ENCODE data around the gene ARAP2.

Gene ARAP2

DNA sequence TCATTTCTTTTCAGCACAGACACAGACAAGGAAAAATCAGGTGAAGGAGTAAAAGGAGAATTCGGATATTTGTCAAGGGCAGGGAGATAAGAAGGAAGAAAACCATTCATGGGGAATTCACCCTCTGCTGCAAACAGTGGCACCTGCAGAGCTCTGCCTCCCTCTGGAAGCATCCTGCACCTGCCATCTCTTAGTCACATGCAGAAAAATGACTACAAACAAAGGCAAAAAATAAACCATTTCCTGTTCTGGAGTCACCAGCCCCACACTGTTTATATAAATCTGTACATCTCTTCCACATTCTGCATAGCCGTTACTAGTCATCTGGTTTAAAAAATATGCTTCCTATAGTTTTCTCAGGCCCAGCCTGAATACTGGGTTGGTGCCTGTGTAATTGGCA, 205.3 kb downstream of the ARAP2 start:
- DNase-seq (ENCODE audit: low spot score), result no peak

GRCh38 chr4:36038491-36038890, 205.8 kb downstream of the ARAP2 start:
- no peak for DNase-seq (ENCODE audit: low spot score)

DNA sequence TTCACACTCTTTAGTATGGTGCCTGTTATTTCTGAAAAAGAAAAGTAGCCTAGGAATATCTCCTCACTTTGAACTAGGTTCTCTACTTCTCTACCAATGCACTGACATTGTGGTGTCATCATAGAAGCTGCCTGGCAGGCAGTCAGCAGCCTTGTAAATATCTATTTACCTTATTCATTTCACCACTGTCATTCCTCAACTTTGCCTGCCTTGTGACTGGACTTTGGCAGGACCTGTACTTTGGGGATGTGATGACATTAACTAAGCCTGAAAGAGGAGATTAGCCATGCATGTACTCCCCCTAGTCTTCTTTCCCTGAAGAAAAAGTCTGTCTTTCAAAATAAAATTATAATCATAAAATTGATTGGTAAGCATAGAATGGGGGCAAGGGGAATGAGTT, 207.2 kb downstream of the ARAP2 start:
- DNase-seq (ENCODE audit: low spot score), result no peak

- no peak for DNase-seq (ENCODE audit: low spot score)
These were observed 214.4 kb downstream of the ARAP2 start for GRCh38 chr4:36029951-36030350.

- no peak for DNase-seq (ENCODE audit: low spot score)
These were observed 217.1 kb downstream of the ARAP2 start for GRCh38 chr4:36027203-36027602.

GRCh38 chr4:36026348-36026880, 217.9 kb downstream of the ARAP2 start:
- DNase-seq (ENCODE audit: low spot score), result no peak

DNA sequence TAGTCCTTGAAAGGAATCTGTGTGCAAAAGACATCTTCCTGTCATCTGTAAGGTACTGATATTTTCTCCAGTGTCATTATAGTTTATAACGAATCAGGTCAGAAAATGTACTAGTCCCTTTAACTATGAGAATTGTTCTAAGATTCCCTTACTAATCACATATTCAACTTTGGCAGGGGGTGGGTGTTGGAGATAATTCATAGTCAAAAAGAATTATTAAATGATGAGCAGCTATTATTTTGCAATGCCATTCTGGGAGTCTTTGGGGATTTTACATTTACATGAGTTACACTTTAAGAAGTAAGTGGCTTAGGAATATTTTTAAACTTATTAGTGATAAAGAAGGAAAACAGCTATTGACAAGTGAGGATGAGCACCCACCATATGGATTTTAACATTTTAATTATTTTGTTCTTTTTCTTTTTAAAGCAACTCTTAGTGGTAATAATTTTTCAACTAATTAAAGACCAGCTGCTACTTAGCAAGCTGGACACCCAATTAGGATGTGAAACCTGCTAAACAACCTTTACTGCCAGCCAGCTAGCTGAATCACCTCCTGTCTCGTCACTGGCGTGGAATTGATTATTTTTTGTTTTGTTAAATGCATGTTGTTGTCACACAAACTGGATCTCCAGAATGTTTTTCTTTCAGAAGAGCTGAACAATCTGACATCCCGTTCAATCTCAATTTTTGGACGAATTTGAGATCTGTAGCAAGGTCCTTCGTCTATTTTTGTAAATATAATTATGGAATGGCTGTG, 219.2 kb downstream of the ARAP2 start:
- no peak for DNase-seq (ENCODE audit: low spot score)

GRCh38 chr4:36020351-36020750, 224.0 kb downstream of the ARAP2 start:
- no peak for DNase-seq (ENCODE audit: low spot score)
